ENCODE measurements around the gene BAIAP2.

- TF ChIP-seq, protein P1, sequence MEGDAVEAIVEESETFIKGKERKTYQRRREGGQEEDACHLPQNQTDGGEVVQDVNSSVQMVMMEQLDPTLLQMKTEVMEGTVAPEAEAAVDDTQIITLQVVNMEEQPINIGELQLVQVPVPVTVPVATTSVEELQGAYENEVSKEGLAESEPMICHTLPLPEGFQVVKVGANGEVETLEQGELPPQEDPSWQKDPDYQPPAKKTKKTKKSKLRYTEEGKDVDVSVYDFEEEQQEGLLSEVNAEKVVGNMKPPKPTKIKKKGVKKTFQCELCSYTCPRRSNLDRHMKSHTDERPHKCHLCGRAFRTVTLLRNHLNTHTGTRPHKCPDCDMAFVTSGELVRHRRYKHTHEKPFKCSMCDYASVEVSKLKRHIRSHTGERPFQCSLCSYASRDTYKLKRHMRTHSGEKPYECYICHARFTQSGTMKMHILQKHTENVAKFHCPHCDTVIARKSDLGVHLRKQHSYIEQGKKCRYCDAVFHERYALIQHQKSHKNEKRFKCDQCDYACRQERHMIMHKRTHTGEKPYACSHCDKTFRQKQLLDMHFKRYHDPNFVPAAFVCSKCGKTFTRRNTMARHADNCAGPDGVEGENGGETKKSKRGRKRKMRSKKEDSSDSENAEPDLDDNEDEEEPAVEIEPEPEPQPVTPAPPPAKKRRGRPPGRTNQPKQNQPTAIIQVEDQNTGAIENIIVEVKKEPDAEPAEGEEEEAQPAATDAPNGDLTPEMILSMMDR (IDR thresholded peaks at IDR 0.05; ENCODE audit: extremely low read depth in 1 of 2, insufficient read depth in 1 of 2, low read depth in 1 of 2, low read length in 2 of 2), result no peak
- TF ChIP-seq EZH2 (IDR thresholded peaks at IDR 0.05; ENCODE audit: borderline replicate concordance, low read depth, low read length, severe bottlenecking) (no peak), POLR2AphosphoS5 (IDR thresholded peaks at IDR 0.05; ENCODE audit: insufficient read depth, low read depth, low read length) (no peak), FOS (IDR thresholded peaks at IDR 0.05; ENCODE audit: borderline replicate concordance, insufficient read depth, low read length) (no peak)
Observed at GRCh38 chr17:81025741-81026129, 9.2 kb upstream of the BAIAP2 start.

All from endothelial cell of umbilical vein (primary cell).